HepG2 (cell line): ENCODE data around the gene RASSF7. TPM values are rescaled to one million over a fixed set of nuclear protein-coding genes. Genes with fewer than 3 reads are reported as not detected.

Source experiments
- FLYWCH1 ChIP-seq: sonication (generic); formaldehyde crosslinking; IDR thresholded peaks from 2 replicates; pipeline ENCODE4 v1.8.1; 2023; ENCODE audit warnings: mild to moderate bottlenecking, missing genetic modification reagents
- MAF1 ChIP-seq: sonication (generic); formaldehyde crosslinking; IDR thresholded peaks from 2 replicates; pipeline ENCODE4 v1.5.0; 2020; ENCODE audit warnings: missing genetic modification reagents, borderline replicate concordance
- NR2F6 ChIP-seq, 2 experiments: IDR thresholded peaks; 2 replicates each; pipeline ENCODE4 v1.6.1; 2016; ENCODE audit warnings: antibody characterized with exemption in 1 of 2, mild to moderate bottlenecking in 1 of 2
- PBX3 ChIP-seq: sonication (generic); formaldehyde crosslinking; IDR thresholded peaks from 2 replicates; pipeline ENCODE4 v1.8.1; 2023; ENCODE audit warnings: missing genetic modification reagents, inconsistent platforms, borderline replicate concordance
- PHF20 ChIP-seq: sonication (generic); formaldehyde crosslinking; IDR thresholded peaks from 2 replicates; pipeline ENCODE4 v1.5.0; 2020; ENCODE audit warnings: mild to moderate bottlenecking, missing genetic modification reagents
- PRPF4 ChIP-seq: fragments of 200-400 bp; formaldehyde crosslinking; IDR thresholded peaks from 2 replicates; pipeline ENCODE4 v1.6.1; 2016; ENCODE audit warnings: low read length, low read depth; ENCODE audit not compliant: poor library complexity, severe bottlenecking
- RBAK ChIP-seq: sonication (generic); formaldehyde crosslinking; IDR thresholded peaks from 2 replicates; pipeline ENCODE4 v1.5.1; 2020; ENCODE audit warnings: mild to moderate bottlenecking, missing genetic modification reagents
- REL ChIP-seq: sonication (generic); formaldehyde crosslinking; conservative IDR thresholded peaks from 2 replicates; pipeline ENCODE4 v1.8.0; 2022; ENCODE audit warnings: mild to moderate bottlenecking, missing genetic modification reagents, moderate library complexity
- RERE ChIP-seq: IDR thresholded peaks from 2 replicates; pipeline ENCODE4 v1.6.1; 2016; ENCODE audit warnings: low read depth, missing genetic modification reagents, missing compliant biosample characterization
- SMAD3 ChIP-seq: sonication (generic); formaldehyde crosslinking; IDR thresholded peaks from 2 replicates; pipeline ENCODE4 v1.4.0; 2020; ENCODE audit warnings: missing genetic modification reagents
- TBL1XR1 ChIP-seq: fragments of 150-350 bp; IDR thresholded peaks from 2 replicates; pipeline ENCODE4 v1.6.1; 2014; ENCODE audit warnings: borderline replicate concordance, low read length; ENCODE audit not compliant: partially characterized antibody
- TCF7L2 ChIP-seq: IDR thresholded peaks from 2 replicates; pipeline ENCODE4 v1.6.1; 2011; ENCODE audit warnings: mild to moderate bottlenecking, low read depth, low read length, moderate library complexity
- ZBTB43 ChIP-seq: sonication (generic); formaldehyde crosslinking; conservative IDR thresholded peaks from 2 replicates; pipeline ENCODE4 v1.4.0; 2020; ENCODE audit warnings: missing genetic modification reagents
- ZNF224 ChIP-seq: sonication (generic); formaldehyde crosslinking; IDR thresholded peaks from 2 replicates; pipeline ENCODE4 v1.5.0; 2020; ENCODE audit warnings: mild to moderate bottlenecking, missing genetic modification reagents
- ZNF280B ChIP-seq: sonication (generic); formaldehyde crosslinking; IDR thresholded peaks from 2 replicates; pipeline ENCODE4 v1.5.0; 2020; ENCODE audit warnings: missing genetic modification reagents, mild to moderate bottlenecking, borderline replicate concordance
- ZNF446 ChIP-seq: sonication (generic); formaldehyde crosslinking; IDR thresholded peaks from 2 replicates; pipeline ENCODE4 v1.5.0; 2020; ENCODE audit warnings: mild to moderate bottlenecking, missing genetic modification reagents
- ZNF746 ChIP-seq: sonication (generic); formaldehyde crosslinking; IDR thresholded peaks from 2 replicates; pipeline ENCODE4 v1.8.0; 2022; ENCODE audit warnings: mild to moderate bottlenecking, missing genetic modification reagents
- ZNF784 ChIP-seq: sonication (generic); formaldehyde crosslinking; IDR thresholded peaks from 2 replicates; pipeline ENCODE4 v1.5.1; 2020; ENCODE audit warnings: missing genetic modification reagents, mild to moderate bottlenecking, borderline replicate concordance
- polyA plus RNA-seq, 8 experiments: library from polyadenylated mRNA; depleted of rRNA in 3 of 8; stranded (reverse) in 7 of 8; unstranded in 1 of 8; fragments of >200 nt; fragmentation: Illumina TruSeq in 4 of 8; extraction: Trizol in 4 of 8; gene quantifications; 2 replicates each; pipeline versions ENCODE4 v1.2.1 to v1.2.3, GENCODE V29; 2011 to 2016; ENCODE audit warnings: low read depth in 4 of 8, missing spikeins in 1 of 8, mixed read lengths in 1 of 8; ENCODE audit not compliant: insufficient read depth in 1 of 8
- total RNA-seq, 5 experiments: library from RNA; depleted of rRNA; stranded (reverse); fragments of >200 nt; fragmentation: Illumina TruSeq; extraction: Trizol; gene quantifications; 2 replicates each; pipeline ENCODE4 v1.2.3, GENCODE V29; 2016; ENCODE audit warnings: low read depth in 1 of 5

Gene RASSF7
- total and polyA plus RNA-seq, 2 of the 13 experiments (the other 11 are each of a cell fraction or from before 2014, with no cell fraction given), result 20.2 to 28.6 TPM

- TF ChIP-seq RERE (no peak), PBX3 (no peak), NR2F6 (IDR thresholded peaks at IDR 0.05) (no peak), NR2F6 (CRISPR knock-in tag; IDR thresholded peaks at IDR 0.05) (peak; percentile 75), TCF7L2 (no peak), ZNF784 (CRISPR knock-in tag) (no peak), ZNF446 (CRISPR knock-in tag) (no peak), ZNF280B (CRISPR knock-in tag) (0 out of 2 replicates have a peak, but pooled peaks have one; percentile 23), REL (CRISPR knock-in tag) (no peak), PRPF4 (no peak), MAF1 (no peak), TBL1XR1 (no peak), ZNF746 (CRISPR knock-in tag) (no peak), RBAK (CRISPR knock-in tag) (no peak), ZBTB43 (CRISPR knock-in tag) (no peak; the same call in 1 of the 2 replicates), PHF20 (CRISPR knock-in tag) (no peak), FLYWCH1 (CRISPR knock-in tag) (0 out of 2 replicates have a peak, but pooled peaks have one; percentile 33), ZNF224 (CRISPR knock-in tag) (no peak), SMAD3 (CRISPR knock-in tag) (no peak)
These were observed 606 bp downstream of the RASSF7 start (continued) for GRCh38 chr11:561148-562003.
